Measurements from ENCODE around the gene TEAD1.

The TEAD1 gene

GRCh38 chr11:12686246-12687060 is 12.2 kb downstream of the TEAD1 start:
- DNase-seq (ENCODE audit: low spot score), result no peak

GRCh38 chr11:12687216-12687623 is 13.0 kb downstream of the TEAD1 start:
- no peak for DNase-seq (ENCODE audit: low spot score)

GRCh38 chr11:12687740-12688139 is 13.5 kb downstream of the TEAD1 start:
- DNase-seq (ENCODE audit: low spot score), result no peak

GRCh38 chr11:12689029-12689755 is 15.0 kb downstream of the TEAD1 start:
- no peak for DNase-seq (ENCODE audit: low spot score)

GRCh38 chr11:12690663-12691062 is 16.4 kb downstream of the TEAD1 start:
- DNase-seq (ENCODE audit: low spot score), result no peak

- DNase-seq (ENCODE audit: low spot score), result no peak
Observed at GRCh38 chr11:12691473-12691872, 17.3 kb downstream of the TEAD1 start.

GRCh38 chr11:12692229-12693075 is 18.2 kb downstream of the TEAD1 start:
- peak; percentile 75 for DNase-seq (ENCODE audit: low spot score)

GRCh38 chr11:12693094-12693478 is 18.9 kb downstream of the TEAD1 start:
- DNase-seq (ENCODE audit: low spot score), result no peak

- DNase-seq (ENCODE audit: low spot score), result peak; percentile 87
Observed at GRCh38 chr11:12693479-12694182, 19.4 kb downstream of the TEAD1 start.

- no peak for DNase-seq (ENCODE audit: low spot score)
Observed at GRCh38 chr11:12694183-12694531, 19.9 kb downstream of the TEAD1 start.

GRCh38 chr11:12695221-12695794 is 21.1 kb downstream of the TEAD1 start:
- no peak for DNase-seq (ENCODE audit: low spot score)

- no peak for DNase-seq (ENCODE audit: low spot score)
Observed at GRCh38 chr11:12695873-12696272, 21.7 kb downstream of the TEAD1 start.

GRCh38 chr11:12696911-12697581 is 22.8 kb downstream of the TEAD1 start:
- no peak for DNase-seq (ENCODE audit: low spot score)

GRCh38 chr11:12698048-12698447 is 23.8 kb downstream of the TEAD1 start:
- no peak for DNase-seq (ENCODE audit: low spot score)

- DNase-seq (ENCODE audit: low spot score), result no peak
Observed at GRCh38 chr11:12701811-12702592, 27.8 kb downstream of the TEAD1 start.

GRCh38 chr11:12702999-12703453 is 28.8 kb downstream of the TEAD1 start:
- no peak for DNase-seq (ENCODE audit: low spot score)

- DNase-seq (ENCODE audit: low spot score), result no peak
Observed at GRCh38 chr11:12704049-12704448, 29.8 kb downstream of the TEAD1 start.

GRCh38 chr11:12705874-12706273 is 31.7 kb downstream of the TEAD1 start:
- DNase-seq (ENCODE audit: low spot score), result no peak

- no peak for DNase-seq (ENCODE audit: low spot score)
Observed at GRCh38 chr11:12706545-12707499, 32.6 kb downstream of the TEAD1 start.
